C4-2B (cell line): ENCODE measurements around the gene CES3.

Experiments used
- H3K27ac ChIP-seq: fragments of 450-650 bp; 2 replicates; pipeline ENCODE4 v1.5.1; 2017
- CTCF ChIP-seq: fragments of 450-650 bp; conservative IDR thresholded peaks from 2 replicates; pipeline ENCODE4 v1.5.1; 2017; ENCODE audit warnings: mild to moderate bottlenecking
- ZFX ChIP-seq: fragments of 450-650 bp; IDR thresholded peaks from 2 replicates; pipeline ENCODE4 v1.6.1; 2017

The CES3 gene

GRCh38 chr16:66921729-66922450, 39.2 kb upstream of the CES3 start:
- no peak overlapping the region for H3K27ac ChIP-seq
- TF ChIP-seq CTCF (no peak), ZFX (no peak)

DNA sequence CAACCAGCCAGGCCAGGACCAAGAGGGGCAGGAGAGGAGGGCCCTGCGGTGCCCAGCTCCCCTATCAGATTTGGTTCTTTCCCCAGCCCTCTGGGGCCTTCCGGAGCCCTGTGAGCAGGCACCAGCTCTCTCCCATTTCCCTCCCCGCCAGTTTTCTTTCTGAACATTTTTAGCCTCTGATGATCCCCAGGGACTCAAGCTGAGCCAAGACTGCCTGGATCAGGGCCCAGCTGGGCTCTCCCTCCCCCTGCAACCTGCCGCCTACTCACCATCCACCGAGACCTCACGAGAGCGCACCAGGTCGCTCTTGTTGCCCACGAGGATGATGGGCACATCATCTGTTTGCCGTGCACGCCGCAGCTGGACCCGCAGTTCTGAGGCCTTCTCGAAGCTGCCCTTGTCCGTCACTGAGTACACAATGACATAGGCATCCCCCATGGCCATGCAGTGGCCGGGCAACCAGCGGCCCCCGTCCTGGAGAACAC, 37.8 kb upstream of the CES3 start:
- H3K27ac ChIP-seq = no peak overlapping the region
- no peak for TF ChIP-seq ZFX
- no peak for TF ChIP-seq CTCF

GRCh38 chr16:66923866-66924265, 37.2 kb upstream of the CES3 start:
- TF ChIP-seq CTCF (no peak), ZFX (no peak)
- no peak overlapping the region for H3K27ac ChIP-seq

- H3K27ac ChIP-seq = no peak overlapping the region
- TF ChIP-seq ZFX (no peak), CTCF (no peak; the same call in 1 of the 2 replicates)
These were observed 36.3 kb upstream of the CES3 start for GRCh38 chr16:66924527-66925321.

- H3K27ac ChIP-seq = no peak within 1 kb of the TSS
- TF ChIP-seq ZFX = no peak
- TF ChIP-seq CTCF = no peak
These were observed 35.7 kb upstream of the CES3 start, which contains the start of gene RRAD for GRCh38 chr16:66925322-66925840. Gene RRAD (minus strand): TSS chr16:66925535. CDS start chr16:66925179, 356 bp downstream.

DNA sequence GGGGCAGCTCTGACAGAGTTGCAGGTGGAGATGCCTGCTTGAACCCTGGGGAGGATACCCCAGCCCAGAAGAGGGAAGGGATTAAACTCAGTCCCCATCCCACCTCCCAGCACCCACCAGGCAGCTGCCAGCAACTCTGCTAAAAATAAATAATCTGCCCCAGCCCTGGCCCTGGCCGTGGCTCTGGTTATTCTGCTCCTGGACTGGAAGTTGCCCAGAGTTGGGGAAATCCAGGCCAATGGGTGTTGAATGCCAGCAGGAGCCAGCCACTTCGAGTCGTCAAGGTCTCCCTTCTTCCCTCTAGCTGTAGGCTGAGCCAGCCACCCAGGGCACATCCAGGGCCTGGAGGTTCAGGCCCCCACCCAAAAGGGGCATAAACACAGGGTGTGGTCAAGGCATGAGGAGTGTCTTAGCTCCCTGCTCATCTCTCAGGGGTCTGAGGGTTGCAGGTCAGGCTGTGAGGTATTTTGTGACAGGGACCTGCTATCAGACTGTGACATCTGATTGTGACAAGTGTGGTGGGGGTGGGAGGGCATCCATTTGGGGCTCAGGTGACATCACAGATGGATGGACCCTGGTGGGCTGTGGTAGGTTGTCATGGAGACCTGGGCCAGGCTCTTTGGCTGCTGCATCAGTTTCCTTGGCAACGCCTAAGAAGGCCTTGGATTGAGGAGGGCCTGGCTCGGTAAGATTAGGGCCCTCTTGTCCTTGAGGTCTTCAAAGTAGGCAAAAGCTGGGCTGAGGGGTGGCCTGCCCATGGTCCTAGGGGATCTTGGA, 34.7 kb upstream of the CES3 start:
- no peak overlapping the region for H3K27ac ChIP-seq
- TF ChIP-seq ZFX = no peak
- no peak for TF ChIP-seq CTCF
